Kidney epithelial cell (primary cell): ENCODE measurements around the gene GJA3. TPM values are rescaled to one million over a fixed set of nuclear protein-coding genes. Genes with fewer than 3 reads are reported as not detected.
A peak's percentile ranks its signal among the peaks of the same experiment; 100 is the strongest.

Source experiments
- DNase-seq: peaks from one replicate; pipeline ENCODE4 v3.0.0-alpha.2; 2010; ENCODE audit warnings: low read depth
- H3K27me3 ChIP-seq: 2 replicates; pipeline ENCODE4 v1.6.0; 2011; ENCODE audit warnings: low read length; ENCODE audit not compliant: control insufficient read depth, insufficient read depth
- H3K36me3 ChIP-seq: 2 replicates; pipeline ENCODE4 v1.5.1; 2011; ENCODE audit warnings: low read length; ENCODE audit not compliant: control insufficient read depth, insufficient read depth
- H3K4me3 ChIP-seq: 2 replicates; pipeline ENCODE4 v1.5.1; 2011; ENCODE audit warnings: low read depth, mild to moderate bottlenecking, control low read depth, low read length
- total RNA-seq: library from RNA; depleted of rRNA; stranded (reverse); fragments of >200 nt; gene quantifications from 2 replicates; pipeline ENCODE4 v1.2.3, GENCODE V29; 2015
- TF ChIP-seq, protein P1 (sequence below): IDR thresholded peaks from 2 replicates; pipeline ENCODE4 v1.5.1; 2011; ENCODE audit warnings: mild to moderate bottlenecking, moderate library complexity, low read length, control low read depth, inconsistent platforms; ENCODE audit not compliant: insufficient read depth, poor library complexity, severe bottlenecking

The GJA3 gene
- total RNA-seq, 1 donor from 2014 or later = 1.0 TPM

DNA sequence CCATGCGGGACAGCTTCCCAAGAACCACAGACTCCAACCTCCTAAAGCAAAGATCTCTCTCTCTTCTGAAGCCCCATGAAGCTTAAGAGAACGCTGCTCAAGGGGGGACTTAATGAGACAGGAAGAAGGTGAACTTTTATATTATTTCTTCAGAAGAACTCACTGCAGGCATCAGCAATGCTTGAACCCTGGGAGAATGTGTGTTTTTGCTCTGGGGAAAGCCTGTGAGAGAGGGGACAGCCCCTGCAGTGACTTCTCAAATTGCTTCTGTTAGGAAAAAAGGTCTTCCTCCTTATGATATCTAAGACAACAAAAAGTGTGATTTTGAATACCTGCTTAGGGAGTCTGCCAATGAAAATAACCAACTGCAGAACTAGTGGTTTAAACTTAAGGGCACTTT, 23.0 kb downstream of the GJA3 start:
- TF ChIP-seq, protein P1, sequence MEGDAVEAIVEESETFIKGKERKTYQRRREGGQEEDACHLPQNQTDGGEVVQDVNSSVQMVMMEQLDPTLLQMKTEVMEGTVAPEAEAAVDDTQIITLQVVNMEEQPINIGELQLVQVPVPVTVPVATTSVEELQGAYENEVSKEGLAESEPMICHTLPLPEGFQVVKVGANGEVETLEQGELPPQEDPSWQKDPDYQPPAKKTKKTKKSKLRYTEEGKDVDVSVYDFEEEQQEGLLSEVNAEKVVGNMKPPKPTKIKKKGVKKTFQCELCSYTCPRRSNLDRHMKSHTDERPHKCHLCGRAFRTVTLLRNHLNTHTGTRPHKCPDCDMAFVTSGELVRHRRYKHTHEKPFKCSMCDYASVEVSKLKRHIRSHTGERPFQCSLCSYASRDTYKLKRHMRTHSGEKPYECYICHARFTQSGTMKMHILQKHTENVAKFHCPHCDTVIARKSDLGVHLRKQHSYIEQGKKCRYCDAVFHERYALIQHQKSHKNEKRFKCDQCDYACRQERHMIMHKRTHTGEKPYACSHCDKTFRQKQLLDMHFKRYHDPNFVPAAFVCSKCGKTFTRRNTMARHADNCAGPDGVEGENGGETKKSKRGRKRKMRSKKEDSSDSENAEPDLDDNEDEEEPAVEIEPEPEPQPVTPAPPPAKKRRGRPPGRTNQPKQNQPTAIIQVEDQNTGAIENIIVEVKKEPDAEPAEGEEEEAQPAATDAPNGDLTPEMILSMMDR = no peak
- H3K4me3 ChIP-seq = no peak overlapping the region
- H3K27me3 ChIP-seq = peaks cover 32% of the 10 kb centered on the region
- DNase-seq = no peak
- no peaks in the 10 kb centered on the region for H3K36me3 ChIP-seq

DNA sequence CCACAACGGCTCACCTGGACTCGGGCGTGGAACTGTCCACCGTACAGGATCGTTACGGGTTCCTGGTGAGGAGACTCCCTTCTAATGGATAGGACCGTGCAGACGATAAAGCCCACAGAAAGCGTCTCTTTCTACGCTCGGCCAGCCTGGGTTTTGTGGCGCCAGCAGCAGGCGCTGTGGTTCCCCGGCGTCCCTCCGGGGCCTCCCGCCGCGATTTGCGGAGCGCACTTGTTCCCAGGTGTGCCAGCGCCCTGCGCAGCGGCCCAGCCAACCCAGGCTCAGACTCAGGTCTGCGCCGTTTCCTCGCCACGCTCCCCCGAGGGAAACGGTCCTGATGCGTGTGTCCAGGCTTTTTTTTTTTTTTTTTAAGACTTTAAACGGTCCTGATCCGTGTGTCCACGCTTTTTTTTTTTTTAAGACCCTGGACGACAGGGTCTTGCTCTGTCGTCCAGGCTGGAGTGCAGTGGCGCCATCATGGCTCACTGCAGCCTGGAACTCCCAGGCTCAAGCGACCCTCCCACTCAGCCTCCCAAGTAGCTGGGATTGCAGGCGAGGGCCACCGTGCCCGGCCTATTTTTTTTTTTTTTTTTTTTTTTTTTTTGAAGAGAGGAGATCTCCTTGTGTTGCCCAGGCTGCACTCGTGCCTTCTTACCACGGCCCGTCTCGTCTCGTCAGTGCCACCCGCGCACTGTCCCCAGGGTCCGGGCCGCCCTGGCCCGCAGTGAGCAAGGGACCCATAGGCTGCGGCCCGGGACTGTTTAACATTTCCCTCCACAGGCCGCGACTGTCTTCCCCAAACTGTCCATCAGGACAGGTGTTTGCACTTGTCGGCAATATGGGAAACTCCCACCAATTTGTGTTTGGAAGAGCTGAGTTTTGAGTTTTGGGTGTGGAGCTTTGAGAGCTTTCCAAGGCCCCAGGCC, 23.8 kb downstream of the GJA3 start:
- no peak for DNase-seq
- TF ChIP-seq, protein P1 = peak; percentile 79
- Histone ChIP-seq H3K36me3 (no peaks in the 10 kb centered on the region), H3K27me3 (peaks cover 24% of the 10 kb centered on the region), H3K4me3 (no peak overlapping the region)

DNA sequence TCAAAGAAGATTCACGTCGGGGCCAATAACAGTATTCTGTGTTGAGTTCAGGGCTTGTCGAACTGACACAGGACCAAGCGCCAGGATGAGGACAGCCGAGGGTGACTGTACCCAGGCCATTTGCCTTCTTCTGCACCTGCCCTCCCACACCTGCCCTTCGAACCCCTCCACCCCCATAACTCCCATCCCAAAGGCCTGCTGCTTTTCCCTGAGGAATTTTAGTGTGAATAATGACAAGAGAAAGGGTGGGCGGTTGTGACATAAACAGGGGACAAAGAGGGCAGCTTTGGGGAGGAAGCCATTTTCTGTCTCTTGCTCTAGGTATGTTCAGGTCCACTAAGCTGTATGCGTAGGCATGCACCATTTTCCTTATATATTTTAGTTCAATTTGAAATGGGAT, 26.1 kb downstream of the GJA3 start:
- DNase-seq = no peak
- TF ChIP-seq, protein P1 = no peak
- H3K27me3 ChIP-seq = peaks cover 14% of the 10 kb centered on the region
- H3K36me3 ChIP-seq = no peaks in the 10 kb centered on the region
- no peak overlapping the region for H3K4me3 ChIP-seq

DNA sequence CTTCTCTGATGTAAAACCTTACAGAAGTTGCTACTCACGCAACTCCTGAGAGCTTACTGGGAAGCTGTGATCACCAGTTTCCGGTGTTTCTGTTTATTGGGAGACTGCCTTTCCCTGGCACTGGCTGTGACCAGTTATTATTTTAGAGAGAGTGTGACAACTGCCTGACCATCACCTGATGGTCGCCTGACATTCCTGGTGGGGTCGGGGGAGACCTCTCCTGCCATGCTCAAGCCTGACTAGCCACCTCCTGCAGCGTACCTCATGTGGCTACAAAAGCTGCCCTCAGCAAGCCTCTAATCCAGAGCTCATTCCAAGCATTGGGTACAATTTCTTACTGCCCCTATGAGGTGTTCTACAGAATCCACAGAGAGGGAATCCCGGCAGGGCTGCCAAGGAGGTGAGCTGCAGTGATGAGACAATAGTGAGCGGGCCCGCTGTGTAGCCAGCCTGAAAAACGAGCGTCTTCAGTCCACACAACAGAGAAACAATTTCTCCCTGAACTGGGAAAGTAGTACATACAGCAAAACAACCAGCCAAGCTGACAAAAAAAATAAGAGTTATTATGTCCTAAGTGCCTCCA, 28.7 kb downstream of the GJA3 start:
- peaks cover 12% of the 10 kb centered on the region for H3K27me3 ChIP-seq
- H3K36me3 ChIP-seq = no peaks in the 10 kb centered on the region
- DNase-seq = no peak
- no peak overlapping the region for H3K4me3 ChIP-seq
- TF ChIP-seq, protein P1 = no peak

DNA sequence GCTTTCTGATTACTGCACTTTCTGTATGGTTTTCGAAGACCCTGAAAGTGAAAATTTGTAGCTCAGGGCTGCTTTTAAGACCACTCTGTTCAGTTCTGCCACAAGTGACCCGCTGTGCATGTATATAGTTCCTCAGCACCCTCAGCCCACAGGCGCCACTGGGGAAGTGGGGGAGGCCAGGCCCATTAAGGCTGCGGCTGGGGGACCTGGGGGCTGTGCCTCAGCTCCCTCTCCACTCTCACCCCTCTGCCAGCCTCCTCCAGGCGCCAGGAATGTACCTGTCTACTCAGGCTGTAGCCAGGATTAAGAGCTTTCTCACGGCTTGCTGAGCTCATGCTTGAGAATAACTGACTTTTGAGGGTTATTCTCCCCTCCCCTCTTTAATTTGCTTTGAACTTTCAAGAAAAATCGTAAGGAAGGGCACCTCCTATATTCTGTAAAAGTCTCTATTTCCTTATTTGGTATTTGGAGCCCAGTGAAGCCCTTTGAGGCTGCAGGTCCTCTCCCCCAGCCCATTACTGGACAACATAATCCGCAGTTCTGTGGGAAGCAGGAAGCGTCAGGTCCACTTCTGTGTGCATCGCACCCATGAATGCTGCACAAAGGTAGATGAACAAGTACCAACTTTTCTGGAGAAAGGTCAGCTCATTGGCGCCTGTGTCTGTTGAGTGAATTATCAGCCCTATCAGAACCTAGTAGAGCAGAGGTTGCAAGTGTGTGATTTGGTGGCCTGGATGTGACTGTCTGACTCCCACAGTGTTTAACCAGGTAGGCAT, 29.6 kb downstream of the GJA3 start:
- no peak for DNase-seq
- Histone ChIP-seq H3K36me3 (no peaks in the 10 kb centered on the region), H3K27me3 (peaks cover 8% of the 10 kb centered on the region), H3K4me3 (no peak overlapping the region)
- TF ChIP-seq, protein P1 = no peak
